PFSK-1 (cell line): ENCODE data around the gene CUL7.

Experiments used
- FOXP2 ChIP-seq: optimal IDR thresholded peaks from 2 replicates; pipeline ENCODE3; 2011; ENCODE audit warnings: borderline replicate concordance, control low read depth, inconsistent platforms; ENCODE audit not compliant: insufficient read depth; ENCODE audit errors: extremely low read length, extremely low read depth
- POLR2AphosphoS5 ChIP-seq: IDR thresholded peaks from 2 replicates; pipeline ENCODE4 v1.6.1; 2012; ENCODE audit warnings: low read depth, mild to moderate bottlenecking, control low read depth, low read length, moderate library complexity
- REST ChIP-seq, 2 experiments: IDR thresholded peaks; 2 replicates each; pipeline versions ENCODE4 v1.6.1 to v1.8.0; 2011 to 2012; ENCODE audit warnings: low read depth in 2 of 2, low read length in 2 of 2, control low read depth in 1 of 2, inconsistent platforms in 1 of 2, mild to moderate bottlenecking in 1 of 2, moderate library complexity in 1 of 2; ENCODE audit not compliant: insufficient read depth in 1 of 2
- SIN3A ChIP-seq: IDR thresholded peaks from 2 replicates; pipeline ENCODE4 v1.6.1; 2012; ENCODE audit warnings: mild to moderate bottlenecking, low read length, moderate library complexity, borderline replicate concordance; ENCODE audit not compliant: insufficient read depth
- TAF1 ChIP-seq: IDR thresholded peaks from 2 replicates; pipeline ENCODE4 v1.6.1; 2012; ENCODE audit warnings: low read length, control low read depth, borderline replicate concordance; ENCODE audit not compliant: insufficient read depth

Gene CUL7

GRCh38 chr6:43013097-43013842 lies 40.4 kb downstream of the CUL7 start:
- TF ChIP-seq SIN3A (no peak; the same call in 1 of the 2 replicates), POLR2AphosphoS5 (peak; percentile 38; the same call in 1 of the 2 replicates)

- TF ChIP-seq TAF1 (no peak), REST (IDR thresholded peaks at IDR 0.05; ENCODE audit: insufficient read depth in 1 of 2, low read depth in 2 of 2, low read length in 2 of 2) (no peak), FOXP2 (no peak), SIN3A (no peak), POLR2AphosphoS5 (no peak)
Observed at GRCh38 chr6:43012364-43012763, 41.3 kb downstream of the CUL7 start.

GRCh38 chr6:43011207-43011606 lies 42.4 kb downstream of the CUL7 start:
- TF ChIP-seq TAF1 (no peak), FOXP2 (no peak), REST (IDR thresholded peaks at IDR 0.05; ENCODE audit: insufficient read depth in 1 of 2, low read depth in 2 of 2, low read length in 2 of 2) (no peak), SIN3A (no peak), POLR2AphosphoS5 (no peak)

GRCh38 chr6:43009124-43009523 lies 44.5 kb downstream of the CUL7 start:
- no peak for TF ChIP-seq FOXP2
- TF ChIP-seq SIN3A: no peak
- TF ChIP-seq TAF1: no peak

GRCh38 chr6:43007126-43007525 lies 46.5 kb downstream of the CUL7 start:
- TF ChIP-seq TAF1 (no peak), POLR2AphosphoS5 (no peak), SIN3A (no peak), REST (IDR thresholded peaks at IDR 0.05; ENCODE audit: insufficient read depth in 1 of 2, low read depth in 2 of 2, low read length in 2 of 2) (no peak), FOXP2 (no peak)

GRCh38 chr6:43006251-43006650 lies 47.4 kb downstream of the CUL7 start:
- TF ChIP-seq SIN3A: no peak
- no peak for TF ChIP-seq POLR2AphosphoS5
- TF ChIP-seq REST (IDR thresholded peaks at IDR 0.05; ENCODE audit: insufficient read depth in 1 of 2, low read depth in 2 of 2, low read length in 2 of 2): no peak
- no peak for TF ChIP-seq TAF1
- no peak for TF ChIP-seq FOXP2
